ENCODE measurements around the gene CCDC149. TPM values are rescaled to one million over a fixed set of nuclear protein-coding genes. Genes with fewer than 3 reads are reported as not detected.

Gene CCDC149
- total and polyA plus RNA-seq, 2 of the 4 experiments (the other 2 are of a cell fraction) = 6.7 to 7.0 TPM

DNA sequence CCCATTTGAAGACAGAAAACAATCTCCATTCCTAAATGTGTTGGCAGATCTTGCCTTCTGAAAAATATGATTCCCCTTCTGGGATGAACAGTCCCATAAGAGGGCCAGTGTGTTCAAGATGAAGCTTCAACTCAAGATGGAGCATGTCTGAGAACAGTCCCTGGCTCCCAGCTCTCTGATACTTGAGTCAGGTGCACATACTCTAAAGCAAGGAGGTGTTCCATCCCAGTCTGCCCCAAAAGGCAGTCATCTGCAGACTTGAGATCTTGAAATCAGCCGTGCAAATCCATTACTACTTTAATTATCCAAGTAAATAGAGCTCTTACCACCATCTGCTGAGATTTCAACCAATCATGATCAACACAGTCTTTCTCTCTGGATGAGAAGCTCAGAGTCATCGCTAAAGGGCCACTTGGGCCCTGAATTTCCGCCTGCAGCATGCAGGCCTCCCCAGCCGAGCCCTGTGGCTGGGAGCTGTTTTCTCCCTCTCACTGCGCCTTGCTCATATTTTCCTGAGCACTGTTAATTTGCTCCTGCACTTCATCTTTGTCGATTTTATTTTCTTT is 22.2 kb downstream of the CCDC149 start:
- Histone ChIP-seq H2BK120ac (ENCODE audit: low read depth, low read length) (no peak overlapping the region), H3K56ac (ENCODE audit: extremely low read depth, insufficient read depth, low read length) (no peak overlapping the region), H3K4me3 (ENCODE audit: insufficient read depth, low read depth, low read length) (no peak overlapping the region), H3K9me1 (ENCODE audit: insufficient read depth, low read length) (peaks cover 6% of the 10 kb centered on the region; the same call in 1 of the 2 replicates), H2AK5ac (ENCODE audit: low read depth, low read length) (no peak overlapping the region), H3K23ac (ENCODE audit: low read depth, low read length) (no peak overlapping the region), H3K36me3 (ENCODE audit: control insufficient read depth, insufficient read depth, low read length) (no peaks in the 10 kb centered on the region), H3K9ac (ENCODE audit: low read depth, low read length) (no peak overlapping the region), H3K27me3 (ENCODE audit: control insufficient read depth, insufficient read depth, low read length) (no peaks in the 10 kb centered on the region), H3K79me1 (ENCODE audit: low read depth in 1 of 2, low read length in 2 of 2) (0 out of 4 replicates have a peak, but pooled peaks cover 0 to 2% of the 10 kb centered on the region in 2 experiments), H2AK9ac (replicated peaks; ENCODE audit: low read depth, low read length, poor library complexity) (no peak overlapping the region), H4K20me1 (ENCODE audit: insufficient read depth, low read length) (no peaks in the 10 kb centered on the region), H2BK15ac (ENCODE audit: low read depth, low read length) (no peak overlapping the region), H2BK5ac (ENCODE audit: low read depth, low read length, poor library complexity, severe bottlenecking) (no peak overlapping the region), H3K4ac (ENCODE audit: low read depth, low read length) (no peak overlapping the region), H3K9me3 (ENCODE audit: control insufficient read depth, insufficient read depth, low read length) (no peaks in the 10 kb centered on the region), H3K4me1 (ENCODE audit: control insufficient read depth, insufficient read depth, low read length) (peaks cover 3% of the 10 kb centered on the region; the same call in 1 of the 2 replicates), H2AFZ (replicated peaks; ENCODE audit: low read length, poor library complexity) (no peak overlapping the region), H2BK20ac (ENCODE audit: low read depth, low read length) (0 out of 2 replicates have a peak overlapping the region, but pooled peaks have one; percentile 10), H3K14ac (replicated peaks; ENCODE audit: low read depth, low read length) (no peak overlapping the region), H4K5ac (ENCODE audit: low read depth, low read length) (no peak overlapping the region), H3K27ac (ENCODE audit: insufficient read depth, low read length) (no peak overlapping the region), H3K18ac (ENCODE audit: low read depth, low read length) (no peak overlapping the region), H3K4me2 (ENCODE audit: low read depth, low read length) (no peak overlapping the region), H4K8ac (ENCODE audit: low read depth in 2 of 2, low read length in 2 of 2) (no peak overlapping the region), H4K91ac (ENCODE audit: insufficient read depth, low read depth, low read length) (no peak overlapping the region)
- ATAC-seq (ENCODE audit: low read depth) (no peak), DNase-seq (no peak)
- ChIA-PET CTCF (interaction anchor here (0.7 kb wide), 1 partner anchor 443 kb away, joined by 3 read pairs; no protein-coding TSS in a partner anchor), POLR2A (ENCODE audit: unreplicated experiment) (no interaction called here)
- intact Hi-C loops (cut with micrococcal nuclease) (no loop called here), dilution Hi-C loops (cut with HindIII; ENCODE audit: low sequenced_read_pairs, unreplicated experiment) (no loop called here), in situ Hi-C loops (cut with MboI; ENCODE audit: low sequenced_read_pairs) (no loop called here)
- WGBS, 2 experiments (ENCODE audit: extremely low coverage in 2 of 2, insufficient read length in 1 of 2) = no CpG with 5 or more reads among the region's 6 CpGs
- no peak for TF ChIP-seq POLR2A (IDR thresholded peaks at IDR 0.05; ENCODE audit: low read depth, low read length)
- TF ChIP-seq MXI1 (IDR thresholded peaks at IDR 0.05; ENCODE audit: borderline replicate concordance, low read depth, low read length) = no peak
- TF ChIP-seq BHLHE40 (IDR thresholded peaks at IDR 0.05; ENCODE audit: low read depth, low read length) = no peak
- TF ChIP-seq, protein P1, sequence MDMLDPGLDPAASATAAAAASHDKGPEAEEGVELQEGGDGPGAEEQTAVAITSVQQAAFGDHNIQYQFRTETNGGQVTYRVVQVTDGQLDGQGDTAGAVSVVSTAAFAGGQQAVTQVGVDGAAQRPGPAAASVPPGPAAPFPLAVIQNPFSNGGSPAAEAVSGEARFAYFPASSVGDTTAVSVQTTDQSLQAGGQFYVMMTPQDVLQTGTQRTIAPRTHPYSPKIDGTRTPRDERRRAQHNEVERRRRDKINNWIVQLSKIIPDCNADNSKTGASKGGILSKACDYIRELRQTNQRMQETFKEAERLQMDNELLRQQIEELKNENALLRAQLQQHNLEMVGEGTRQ (IDR thresholded peaks at IDR 0.05; ENCODE audit: low read depth, low read length) = no peak
- no peak for TF ChIP-seq RAD21 (IDR thresholded peaks at IDR 0.05; ENCODE audit: low read length)
- no peak for TF ChIP-seq MAZ (IDR thresholded peaks at IDR 0.05; ENCODE audit: borderline replicate concordance, low read depth, low read length)
- TF ChIP-seq, protein P2, sequence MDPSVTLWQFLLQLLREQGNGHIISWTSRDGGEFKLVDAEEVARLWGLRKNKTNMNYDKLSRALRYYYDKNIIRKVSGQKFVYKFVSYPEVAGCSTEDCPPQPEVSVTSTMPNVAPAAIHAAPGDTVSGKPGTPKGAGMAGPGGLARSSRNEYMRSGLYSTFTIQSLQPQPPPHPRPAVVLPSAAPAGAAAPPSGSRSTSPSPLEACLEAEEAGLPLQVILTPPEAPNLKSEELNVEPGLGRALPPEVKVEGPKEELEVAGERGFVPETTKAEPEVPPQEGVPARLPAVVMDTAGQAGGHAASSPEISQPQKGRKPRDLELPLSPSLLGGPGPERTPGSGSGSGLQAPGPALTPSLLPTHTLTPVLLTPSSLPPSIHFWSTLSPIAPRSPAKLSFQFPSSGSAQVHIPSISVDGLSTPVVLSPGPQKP (IDR thresholded peaks at IDR 0.05; ENCODE audit: borderline replicate concordance, low read depth, low read length) = no peak
- no peak for TF ChIP-seq RCOR1 (IDR thresholded peaks at IDR 0.05; ENCODE audit: insufficient replicate concordance, low read length)
- no TSS peak for BruUV-seq (replicated peaks)

Data from IMR-90 (cell line).